GM19099 (cell line): Measurements from ENCODE around the gene SMIM10L1.
A peak's percentile ranks its signal among the peaks of the same experiment; 100 is the strongest.

Experiments
- POLR2A ChIP-seq: IDR thresholded peaks from 3 replicates; pipeline ENCODE4 v1.6.1; 2011; ENCODE audit warnings: low read depth; ENCODE audit not compliant: insufficient read length; ENCODE audit errors: extremely low read depth

SMIM10L1 gene

DNA sequence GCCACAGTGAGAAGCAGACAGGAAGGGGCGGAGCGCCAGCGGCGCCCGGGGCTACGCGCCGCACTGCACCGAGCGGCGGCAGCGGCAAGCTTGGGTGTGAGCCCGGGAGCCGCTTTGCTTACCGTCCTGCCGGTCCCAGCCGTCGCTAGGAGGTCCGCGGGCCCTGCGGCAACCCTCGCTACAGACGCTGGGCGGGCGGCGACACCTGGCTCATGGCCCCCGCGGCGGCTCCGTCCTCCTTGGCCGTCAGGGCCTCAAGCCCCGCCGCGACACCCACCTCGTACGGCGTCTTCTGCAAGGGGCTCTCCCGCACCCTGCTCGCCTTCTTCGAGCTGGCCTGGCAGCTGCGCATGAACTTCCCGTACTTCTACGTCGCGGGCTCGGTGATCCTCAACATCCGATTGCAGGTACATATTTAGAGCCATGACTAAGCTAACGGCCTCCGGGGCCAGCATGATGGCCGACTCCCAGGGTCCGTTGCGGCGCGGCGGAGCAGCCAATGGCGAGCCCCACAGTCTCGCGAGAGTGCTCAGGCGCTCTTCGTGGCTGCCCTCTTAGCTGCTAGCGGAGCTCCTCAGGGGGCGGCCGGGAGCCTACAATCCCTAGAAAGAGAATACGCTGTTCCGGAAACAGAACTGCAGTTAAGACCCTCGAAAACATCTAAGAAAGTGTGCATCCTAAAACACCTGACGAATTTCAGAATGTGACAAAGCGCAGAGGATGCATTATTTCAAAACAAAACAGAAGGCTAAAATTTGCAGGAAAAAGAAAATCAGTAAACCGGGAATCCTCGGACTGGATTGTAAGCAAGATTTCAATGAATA lies at the start of gene SMIM10L1:
Gene SMIM10L1 (plus strand): TSS at position 50 of the 824 bp plus-strand sequence. CDS start 163 bp downstream, at position 213.
- TF ChIP-seq POLR2A = peak; percentile 94

DNA sequence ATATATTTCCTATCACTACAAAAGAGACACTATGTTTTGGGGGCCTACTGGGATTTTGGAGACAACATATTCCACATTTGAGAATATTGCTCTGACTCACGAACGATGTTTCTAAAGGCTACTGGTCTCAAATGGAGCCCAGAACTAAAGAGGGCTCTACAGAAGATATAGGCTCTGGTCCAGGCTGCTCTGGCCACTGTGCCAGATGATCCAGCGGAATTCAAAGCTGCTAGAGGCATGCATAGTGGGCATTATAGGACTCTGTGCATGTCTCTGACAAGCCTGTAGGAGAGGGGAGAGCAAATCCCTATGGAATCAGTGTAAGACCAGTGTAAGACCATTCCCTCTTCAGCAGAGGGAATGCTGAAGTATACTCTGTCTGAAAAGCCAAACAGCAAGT lies 40.6 kb upstream of the SMIM10L1 start:
- no peak for TF ChIP-seq POLR2A

DNA sequence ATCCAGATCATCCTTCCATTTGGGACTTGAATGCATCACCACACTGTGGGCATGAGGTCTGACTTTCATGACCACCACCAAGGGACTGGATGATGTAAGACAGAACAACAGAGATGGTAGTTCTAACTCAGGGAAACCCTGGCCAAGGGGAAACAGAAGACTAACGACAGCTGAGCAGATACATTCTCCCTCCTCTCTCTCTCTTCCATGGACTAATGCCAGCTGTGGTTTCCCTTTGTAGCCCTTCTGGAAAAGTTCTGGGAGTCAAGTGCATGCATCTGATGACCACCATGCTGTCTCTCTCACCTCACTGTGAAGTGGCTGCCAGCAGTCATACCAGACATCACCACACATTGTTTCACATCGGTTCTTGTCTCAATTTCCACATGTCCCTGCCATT lies 40.0 kb upstream of the SMIM10L1 start:
- TF ChIP-seq POLR2A = no peak

- no peak for TF ChIP-seq POLR2A
Measured at GRCh38 chr12:11133162-11133561, 37.8 kb upstream of the SMIM10L1 start.

DNA sequence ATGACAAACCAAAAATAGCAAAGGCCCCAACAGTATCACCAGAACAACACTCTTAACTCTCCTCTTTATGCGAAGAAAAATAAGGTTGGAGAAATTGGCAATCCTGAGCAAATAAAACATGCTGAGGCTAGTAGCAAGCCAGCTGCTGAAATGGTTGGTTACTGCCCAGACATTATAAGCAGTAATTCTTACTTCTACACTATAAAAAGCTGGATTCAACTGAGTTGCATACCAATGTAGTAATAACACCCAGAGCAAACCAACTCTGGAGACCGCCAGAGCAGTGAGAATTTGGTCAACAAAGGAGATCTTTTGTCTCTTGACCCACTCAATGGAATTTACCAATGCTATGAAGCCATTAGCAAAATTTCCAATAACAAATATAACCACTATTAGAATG lies 37.2 kb upstream of the SMIM10L1 start:
- TF ChIP-seq POLR2A = no peak

DNA sequence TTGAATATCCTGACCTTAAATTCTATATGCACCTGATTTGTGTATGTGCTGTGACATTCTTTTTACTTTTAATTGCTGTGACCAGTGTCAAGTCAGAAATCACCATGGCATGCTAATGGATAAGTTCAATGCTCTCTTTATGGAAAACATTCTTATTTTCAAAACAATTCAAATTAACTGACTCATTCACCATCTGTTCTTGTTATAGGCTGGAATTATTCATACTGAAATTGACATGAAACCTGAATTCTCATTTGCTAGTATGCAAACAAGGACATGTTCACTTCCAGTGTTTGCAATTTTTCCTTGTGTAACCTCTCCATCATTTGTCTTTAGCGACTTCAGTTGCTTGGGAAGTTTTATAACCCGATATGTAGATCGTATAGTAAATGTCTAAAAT lies 36.7 kb upstream of the SMIM10L1 start, which contains the start of gene TAS2R30:
Gene TAS2R30 (minus strand): TSS at position 340 of the 400 bp plus-strand sequence. CDS start 400 bp downstream, outside the sequence.
- no peak for TF ChIP-seq POLR2A

DNA sequence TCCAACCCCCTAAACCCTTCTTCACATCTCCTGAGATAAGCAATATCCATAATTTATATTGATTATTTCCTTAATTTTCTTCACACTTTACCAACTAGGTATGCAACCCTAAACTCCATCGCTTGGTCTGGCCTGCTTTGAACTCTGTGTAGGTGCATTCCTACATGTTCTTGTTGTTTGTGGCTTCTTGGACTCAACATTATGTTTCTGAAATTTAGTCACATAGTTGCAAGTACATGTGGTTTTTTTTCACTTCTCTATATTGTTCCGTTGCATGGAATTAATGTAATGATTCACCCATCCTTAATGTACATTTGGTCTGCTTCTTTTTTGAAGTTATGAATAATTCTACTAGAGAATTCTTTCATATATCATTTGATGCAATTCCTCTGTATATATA lies 34.9 kb upstream of the SMIM10L1 start:
- TF ChIP-seq POLR2A = no peak

DNA sequence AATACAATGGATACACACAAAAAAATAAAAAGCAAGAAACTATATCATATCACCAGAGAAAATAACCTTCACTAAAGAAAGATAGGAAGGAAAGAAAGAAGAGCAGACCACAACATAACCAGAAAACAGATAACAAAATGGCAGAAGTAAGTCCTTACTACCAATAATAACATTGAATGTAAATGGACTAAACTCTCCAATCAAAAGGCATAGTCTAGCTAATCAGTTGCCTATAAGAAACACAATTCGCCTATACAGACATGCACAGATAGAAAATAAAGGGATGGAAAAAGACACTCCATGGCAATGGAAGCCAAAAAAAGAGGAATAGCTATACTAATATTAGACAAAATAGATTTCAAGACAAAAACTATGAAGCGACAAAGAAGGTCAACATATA lies 27.6 kb upstream of the SMIM10L1 start:
- no peak for TF ChIP-seq POLR2A

DNA sequence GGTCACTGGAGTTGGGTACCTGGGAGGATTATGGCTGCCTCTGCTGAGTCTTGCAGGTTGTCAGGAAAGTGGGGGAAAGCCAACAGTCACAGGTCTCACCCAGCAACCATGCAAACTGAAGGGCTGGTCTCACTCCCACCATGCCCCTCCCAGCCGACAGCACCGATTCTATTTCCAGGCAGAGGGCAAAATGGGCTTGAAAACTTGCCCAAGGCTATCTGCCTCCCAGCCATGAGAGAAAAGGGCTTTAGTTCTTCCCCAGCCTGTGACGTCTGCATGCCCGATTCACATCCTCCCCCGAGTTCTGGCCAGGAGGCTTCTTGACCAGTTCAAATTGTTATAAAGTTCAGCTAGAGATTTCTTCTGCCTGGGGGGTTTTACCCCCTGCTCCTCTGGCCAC lies 26.7 kb upstream of the SMIM10L1 start:
- no peak for TF ChIP-seq POLR2A

GRCh38 chr12:11147420-11147819 lies 23.6 kb upstream of the SMIM10L1 start:
- no peak for TF ChIP-seq POLR2A

DNA sequence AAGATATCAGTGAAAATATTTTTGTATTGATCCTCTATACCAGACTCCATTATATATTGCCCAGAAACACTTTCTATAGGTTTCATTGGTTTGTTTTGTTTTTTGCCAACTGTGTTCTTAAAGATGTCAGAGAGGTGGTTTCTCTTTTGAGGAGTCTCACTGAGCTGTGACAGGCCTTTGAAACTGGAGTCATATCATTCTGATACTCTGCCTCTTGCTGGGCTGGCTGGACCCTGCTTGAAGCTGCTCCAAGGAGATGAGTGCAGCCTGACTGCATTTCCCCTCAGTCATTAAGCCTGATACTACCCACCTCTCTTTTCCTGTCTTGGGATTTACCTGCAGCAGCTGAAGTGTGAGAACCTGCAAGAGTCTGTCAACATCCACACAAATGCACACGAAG lies 20.2 kb upstream of the SMIM10L1 start:
- TF ChIP-seq POLR2A = no peak

- no peak for TF ChIP-seq POLR2A
Measured at GRCh38 chr12:11152725-11153124, 18.3 kb upstream of the SMIM10L1 start.

- no peak for TF ChIP-seq POLR2A
Measured at GRCh38 chr12:11154400-11154925, 16.5 kb upstream of the SMIM10L1 start.

GRCh38 chr12:11158885-11159444 lies 12.0 kb upstream of the SMIM10L1 start:
- no peak for TF ChIP-seq POLR2A

- TF ChIP-seq POLR2A = no peak
Measured at GRCh38 chr12:11162502-11162901, 8.5 kb upstream of the SMIM10L1 start.

- TF ChIP-seq POLR2A = no peak
Measured at GRCh38 chr12:11164384-11164783, 6.6 kb upstream of the SMIM10L1 start.
